ENCODE measurements around the gene GRM7.

GRCh38 chr3:7651274-7651673, 790.4 kb downstream of the GRM7 start:
- TF ChIP-seq MAX (IDR thresholded peaks at IDR 0.05) (no peak), CTCF (IDR thresholded peaks at IDR 0.05 in 2 of 3, conservative IDR thresholded peaks at IDR 0.05 in 1 of 3; ENCODE audit: borderline replicate concordance in 1 of 3, insufficient read depth in 1 of 3, low read depth in 2 of 3, low read length in 2 of 3) (no peak), EGR1 (IDR thresholded peaks at IDR 0.05; ENCODE audit: low read depth) (no peak), YY1 (IDR thresholded peaks at IDR 0.05; ENCODE audit: extremely low read depth, insufficient replicate concordance, low read depth, low read length) (no peak), POLR2AphosphoS5 (IDR thresholded peaks at IDR 0.05; ENCODE audit: low read depth, low read length) (no peak), REST (IDR thresholded peaks at IDR 0.05; ENCODE audit: low read depth) (no peak), ATF3 (IDR thresholded peaks at IDR 0.05) (no peak), EZH2 (IDR thresholded peaks at IDR 0.05) (no peak), TCF7L2 (IDR thresholded peaks at IDR 0.05; ENCODE audit: borderline replicate concordance, extremely low read depth, insufficient read depth, insufficient read length) (no peak), FOSL1 (IDR thresholded peaks at IDR 0.05; ENCODE audit: low read depth) (no peak), JUND (IDR thresholded peaks at IDR 0.05) (no peak), ZFX (IDR thresholded peaks at IDR 0.05) (no peak)
